HG03196 (cell line): Measurements from ENCODE around the gene KRTAP15-1.

Experiments
- ATAC-seq: cut with Tn5 transposase; IDR thresholded peaks from one replicate; pipeline ENCODE4 v1.9.1; 2021; ENCODE audit not compliant: unreplicated experiment

KRTAP15-1 gene, protein sequence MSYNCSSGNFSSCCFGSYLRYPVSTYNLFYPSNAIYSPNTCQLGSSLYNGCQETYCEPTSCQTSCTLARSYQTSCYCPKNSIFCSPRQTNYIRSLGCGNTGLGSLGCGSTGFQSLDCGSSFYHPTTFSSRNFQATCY

DNA sequence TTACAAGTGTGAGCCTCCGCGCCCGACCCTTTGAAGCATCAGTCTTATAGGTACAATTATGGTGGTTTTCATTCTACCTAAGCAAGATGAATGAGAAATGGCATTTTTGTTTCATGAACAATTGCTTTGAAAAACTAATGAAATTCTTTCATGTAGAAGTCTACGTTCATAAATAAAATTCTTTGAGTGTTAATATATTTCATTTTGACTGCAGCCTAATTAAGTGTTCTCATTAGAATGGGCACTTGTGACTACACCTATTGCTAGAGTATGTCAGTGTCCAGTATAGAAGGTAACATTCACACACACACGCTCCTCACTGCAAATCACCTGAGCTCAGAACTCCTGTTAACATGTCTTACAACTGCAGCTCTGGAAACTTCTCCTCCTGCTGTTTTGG is at the start of gene KRTAP15-1:
TSS of gene KRTAP15-1 (plus strand) at position 301 of the 400 bp plus-strand sequence. CDS start at position 354, 53 bp downstream.
- no peak for ATAC-seq

DNA sequence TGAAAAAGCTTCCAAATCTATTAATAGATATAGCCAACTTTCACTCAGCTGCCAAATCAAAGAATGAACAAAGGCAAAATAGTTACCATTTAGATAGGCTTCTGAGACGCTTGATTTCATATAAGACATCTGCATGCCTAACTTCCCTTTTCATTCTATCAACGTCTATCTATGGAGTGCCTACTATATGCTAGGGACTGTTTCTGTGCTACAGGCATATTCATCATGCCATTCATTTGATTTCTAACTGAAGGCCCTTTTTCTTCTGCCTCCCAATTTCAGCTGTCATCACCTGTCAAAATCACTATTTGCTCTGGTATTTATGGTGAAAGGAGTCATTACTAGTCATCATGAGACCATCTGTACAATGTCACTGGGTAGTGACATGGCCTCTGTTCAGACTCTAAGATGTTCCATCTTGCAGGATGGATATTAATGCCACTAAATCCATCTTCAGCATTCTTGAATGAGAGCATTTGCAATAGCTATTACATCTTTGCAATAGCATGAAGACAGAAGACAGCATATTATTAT is 48.5 kb upstream of the KRTAP15-1 start:
- ATAC-seq: no peak

DNA sequence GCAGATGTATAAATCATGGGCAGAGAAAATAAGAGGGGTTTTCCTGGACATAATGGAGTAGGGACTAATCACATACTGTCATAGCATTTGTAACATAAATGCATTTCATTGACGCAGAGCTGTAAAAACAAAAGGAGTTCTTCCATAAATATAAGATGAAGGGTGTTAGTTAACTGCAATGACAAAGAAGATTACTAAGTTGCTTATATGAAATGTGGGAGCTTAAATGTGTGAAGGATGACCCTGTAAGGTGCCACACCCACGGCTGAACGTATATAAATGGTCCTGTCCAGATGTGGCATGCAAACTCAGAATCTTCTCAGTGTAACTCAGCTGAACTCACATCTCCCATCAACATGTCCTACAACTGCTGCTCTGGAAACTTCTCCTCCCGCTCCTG is 44.3 kb upstream of the KRTAP15-1 start, which contains the start of gene KRTAP13-1:
TSS of gene KRTAP13-1 (plus strand) at position 301 of the 400 bp plus-strand sequence. CDS start at position 357, 56 bp downstream.
- no peak for ATAC-seq

DNA sequence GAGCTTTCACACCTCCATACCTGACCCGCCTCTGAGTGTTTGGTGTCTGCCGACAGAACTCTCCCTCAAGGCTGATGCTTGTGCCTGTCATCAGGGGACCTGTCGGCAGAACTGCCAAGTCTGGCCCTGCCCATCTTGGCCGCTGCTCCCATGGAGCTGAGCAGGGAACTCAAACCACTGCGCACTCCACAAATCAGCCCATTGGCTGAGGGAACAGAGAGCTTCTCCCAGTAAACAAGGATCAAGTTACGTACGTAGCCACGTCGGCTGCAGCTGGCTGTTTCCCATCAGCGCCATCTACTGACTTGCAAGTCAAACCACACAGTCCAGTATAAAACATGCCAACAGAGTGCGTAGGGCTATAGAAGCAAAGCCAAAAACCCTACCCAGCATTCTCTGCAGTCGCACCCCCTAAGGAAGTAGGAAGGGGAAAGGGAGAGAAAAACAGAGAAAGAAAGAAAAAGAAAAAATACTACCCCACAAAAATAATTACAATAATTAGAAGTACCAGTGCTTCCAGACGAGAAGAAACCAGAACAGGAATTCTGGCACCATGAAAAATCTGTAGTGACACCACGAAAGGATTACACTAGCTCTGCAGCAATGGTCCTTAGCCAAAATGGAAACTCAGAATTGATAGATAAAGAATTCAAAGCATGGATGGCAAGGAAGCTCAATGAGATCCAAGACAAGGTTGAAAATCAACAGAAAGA is 31.1 kb upstream of the KRTAP15-1 start:
- ATAC-seq: no peak

DNA sequence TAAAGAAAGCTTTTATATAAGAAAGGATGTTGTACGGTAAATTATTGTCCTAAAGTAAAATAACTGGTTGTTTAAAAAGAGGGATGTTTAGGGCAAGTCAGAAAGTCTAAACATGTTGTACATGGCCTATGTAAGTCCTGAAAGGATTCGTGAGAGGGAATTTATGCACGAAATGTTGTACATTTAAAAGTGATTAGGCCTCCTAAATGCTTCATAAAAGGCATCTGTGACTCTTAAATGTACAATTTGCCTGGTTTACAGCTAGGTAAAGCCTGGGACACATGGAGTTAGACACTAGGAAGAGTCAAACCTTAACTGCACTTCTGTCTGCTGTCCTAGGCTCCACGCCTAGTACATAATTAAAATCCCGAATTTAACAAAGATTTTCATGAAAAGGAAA is 24.1 kb upstream of the KRTAP15-1 start:
- ATAC-seq: no peak

DNA sequence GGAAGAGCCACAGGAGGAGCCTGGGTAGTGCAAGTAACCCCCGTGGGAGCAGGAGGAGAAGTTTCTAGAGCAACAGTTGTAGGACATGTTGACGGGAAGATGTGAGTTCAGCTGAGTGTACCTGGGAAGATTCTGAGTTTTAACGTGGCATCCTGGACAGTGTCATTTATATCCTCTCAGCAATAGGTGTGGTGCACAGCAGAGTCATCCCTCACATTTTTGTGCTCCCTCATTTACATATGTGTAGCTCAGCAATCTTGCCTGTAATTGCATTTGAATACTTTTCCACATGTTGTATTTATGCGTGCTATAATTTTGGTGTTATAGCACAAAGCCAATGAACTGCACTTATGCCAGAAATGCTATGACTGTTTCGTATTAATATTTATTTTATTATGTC is 14.2 kb upstream of the KRTAP15-1 start, which contains the start of gene KRTAP13-3:
TSS of gene KRTAP13-3 (minus strand) at position 101 of the 400 bp plus-strand sequence. CDS start at position 87, 14 bp downstream.
- ATAC-seq: no peak

DNA sequence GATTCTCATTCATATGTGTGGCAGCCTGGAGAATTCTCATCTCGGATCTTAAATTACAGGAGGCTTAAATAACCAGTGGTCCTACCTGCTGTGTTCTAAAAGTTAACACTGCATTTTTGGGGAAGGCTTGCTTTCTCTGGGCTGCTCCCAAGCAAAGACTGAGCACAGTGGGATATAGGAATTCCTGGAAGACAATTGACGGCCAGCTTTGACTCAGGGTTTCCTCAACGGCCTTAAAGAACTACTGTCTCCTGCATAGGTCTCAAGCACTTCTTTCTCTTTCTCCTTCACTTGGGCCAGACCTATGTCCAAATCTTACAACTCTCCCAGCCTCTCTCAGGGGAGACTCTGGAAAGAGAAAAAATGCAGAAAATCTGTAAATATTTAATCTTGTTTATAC is 13.3 kb upstream of the KRTAP15-1 start:
- ATAC-seq: no peak

DNA sequence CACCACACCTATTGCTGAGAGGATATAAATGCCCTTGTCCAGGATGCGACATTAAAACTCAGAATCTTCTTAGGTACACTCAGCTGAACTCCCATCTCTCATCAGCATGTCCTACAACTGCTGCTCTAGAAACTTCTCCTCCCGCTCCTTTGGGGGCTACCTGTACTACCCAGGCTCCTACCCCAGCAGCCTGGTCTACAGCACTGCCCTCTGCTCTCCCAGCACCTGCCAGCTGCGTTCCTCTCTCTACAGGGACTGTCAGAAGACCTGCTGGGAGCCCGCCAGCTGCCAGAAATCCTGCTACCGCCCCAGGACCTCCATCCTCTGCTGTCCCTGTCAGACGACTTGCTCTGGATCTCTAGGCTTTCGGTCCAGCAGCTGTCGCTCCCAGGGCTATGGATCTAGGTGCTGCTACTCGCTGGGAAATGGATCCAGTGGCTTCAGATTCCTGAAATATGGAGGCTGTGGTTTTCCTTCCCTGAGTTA is 9.9 kb upstream of the KRTAP15-1 start, which contains the start of gene KRTAP13-4:
TSS of gene KRTAP13-4 (plus strand) at position 51 of the 486 bp plus-strand sequence. CDS start at position 107, 56 bp downstream.
- no peak for ATAC-seq

DNA sequence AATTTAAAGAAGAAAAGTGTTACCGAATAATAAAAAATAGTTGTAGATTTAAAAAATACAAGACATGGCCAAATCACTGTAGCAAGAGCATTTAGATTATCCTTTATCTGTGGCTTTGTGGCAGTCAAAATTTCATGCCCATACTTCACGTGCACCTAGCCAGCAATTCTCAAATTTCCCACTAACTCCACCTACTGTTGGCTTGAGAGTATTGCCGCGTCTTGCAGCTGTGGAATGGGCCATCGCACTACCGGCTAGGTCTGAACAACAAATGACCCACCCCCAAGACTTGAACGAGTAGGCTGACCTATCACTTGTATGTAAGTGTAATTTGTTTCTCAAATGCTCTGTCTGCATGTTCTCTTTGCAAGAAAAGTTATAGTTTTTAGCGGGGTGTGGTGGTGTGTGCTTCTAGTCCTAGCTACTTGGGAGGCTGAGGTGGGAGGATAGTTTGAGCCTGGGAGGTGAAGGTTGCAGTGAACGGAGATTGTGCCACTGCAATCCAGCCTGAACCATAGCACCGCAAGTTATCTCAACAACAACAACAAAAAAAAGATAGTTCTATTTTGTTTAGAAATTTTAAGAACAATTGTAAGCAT is 5.9 kb upstream of the KRTAP15-1 start:
- no peak for ATAC-seq

DNA sequence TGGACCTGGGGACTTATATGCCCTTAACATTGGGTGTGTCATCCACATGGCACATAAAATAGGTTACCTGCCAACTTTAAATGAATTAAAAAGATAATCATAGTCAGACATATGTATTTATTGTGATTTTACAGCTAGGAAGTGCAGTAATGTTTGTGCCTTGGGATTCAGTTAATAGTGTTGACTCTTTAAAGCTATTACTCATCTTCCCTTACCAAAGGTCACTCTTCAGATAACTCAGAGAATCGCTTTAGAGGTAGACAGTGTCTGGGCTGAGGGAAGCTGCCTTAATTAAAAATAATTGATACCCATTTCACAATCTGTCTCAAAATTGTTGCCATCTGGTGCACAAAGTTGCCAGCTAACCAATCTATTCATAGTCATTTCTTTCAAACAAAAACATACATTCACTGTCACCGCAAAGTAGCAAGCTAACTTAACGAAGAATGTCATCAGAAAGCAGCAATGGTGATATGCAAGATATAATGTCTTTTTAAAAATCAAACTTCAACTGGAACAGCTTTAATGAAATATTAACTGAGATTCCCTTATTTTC is 3.0 kb upstream of the KRTAP15-1 start:
- no peak for ATAC-seq

DNA sequence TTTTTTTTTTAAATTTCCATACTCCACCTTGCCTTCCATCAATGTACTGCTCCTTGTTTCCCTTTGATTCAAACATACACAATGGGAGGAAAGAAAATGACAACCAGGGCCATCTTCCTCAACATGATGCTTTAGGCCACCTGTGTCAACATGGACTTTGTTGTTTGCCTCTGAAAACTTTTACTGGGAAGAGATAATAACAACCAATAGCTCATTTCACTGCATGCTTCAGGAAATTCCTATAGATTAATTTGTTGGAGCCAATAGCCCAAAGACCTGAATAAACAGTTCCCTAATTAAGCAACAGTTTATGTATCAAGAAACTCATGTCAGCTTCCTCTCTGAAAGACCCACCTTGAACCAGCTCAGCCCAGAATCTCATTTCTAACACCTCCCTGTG is 3.2 kb downstream of the KRTAP15-1 start:
- ATAC-seq: no peak

DNA sequence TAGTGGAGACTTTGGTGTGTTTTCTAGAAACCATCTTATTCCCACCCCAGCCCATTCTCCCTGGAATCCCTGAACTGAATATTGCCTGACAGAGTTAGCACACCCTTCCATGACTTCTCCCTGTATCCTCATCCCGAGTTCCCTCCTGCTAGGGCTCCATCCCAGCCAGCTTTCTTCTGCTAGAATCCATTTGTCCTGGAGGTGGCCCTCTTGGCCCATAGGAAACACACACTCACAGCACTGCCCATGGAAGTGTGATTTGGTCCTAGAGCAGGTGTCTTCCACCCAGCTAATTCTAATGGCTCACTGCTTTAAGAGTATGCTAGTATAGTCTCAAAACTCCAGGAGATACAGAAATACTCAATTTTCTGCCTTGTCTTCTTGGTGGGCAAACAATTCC is 4.1 kb downstream of the KRTAP15-1 start:
- ATAC-seq: no peak

DNA sequence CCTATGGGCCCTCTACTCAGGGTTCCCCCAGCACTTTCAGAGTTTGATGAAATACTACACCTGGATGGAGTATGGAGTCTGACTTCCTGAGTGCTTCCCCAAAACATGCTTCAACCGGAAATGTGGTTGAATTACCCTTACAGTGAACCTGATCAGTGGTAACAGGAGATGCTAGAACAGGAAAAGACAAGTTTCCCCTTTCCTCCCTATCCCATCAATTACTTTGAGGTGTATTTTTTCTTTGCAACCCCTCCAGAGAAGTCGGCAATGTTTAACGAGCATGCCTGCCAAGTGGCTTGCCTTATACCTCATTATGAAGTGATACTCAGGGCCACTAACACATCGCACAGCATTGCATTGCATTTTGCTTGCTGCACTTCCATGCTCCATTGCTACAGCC is 7.0 kb downstream of the KRTAP15-1 start:
- ATAC-seq: no peak

DNA sequence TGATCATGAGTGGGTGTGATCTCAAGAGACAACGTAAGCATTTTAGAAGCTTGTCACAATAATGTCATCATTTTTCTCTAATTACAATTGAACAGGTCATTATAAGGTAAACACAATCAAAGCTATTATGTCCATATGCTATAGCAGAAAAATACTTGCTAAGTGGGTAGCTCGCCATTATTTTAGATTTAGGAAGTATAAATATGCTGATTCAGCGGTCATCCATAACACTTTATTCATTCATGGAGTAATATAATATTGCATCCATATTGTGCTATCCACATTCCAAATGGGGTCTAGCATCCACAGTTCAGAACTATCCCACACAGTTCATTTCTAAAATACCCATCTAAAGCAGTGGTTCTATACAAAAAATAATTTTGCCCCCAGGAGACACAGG is 8.4 kb downstream of the KRTAP15-1 start:
- ATAC-seq: no peak

DNA sequence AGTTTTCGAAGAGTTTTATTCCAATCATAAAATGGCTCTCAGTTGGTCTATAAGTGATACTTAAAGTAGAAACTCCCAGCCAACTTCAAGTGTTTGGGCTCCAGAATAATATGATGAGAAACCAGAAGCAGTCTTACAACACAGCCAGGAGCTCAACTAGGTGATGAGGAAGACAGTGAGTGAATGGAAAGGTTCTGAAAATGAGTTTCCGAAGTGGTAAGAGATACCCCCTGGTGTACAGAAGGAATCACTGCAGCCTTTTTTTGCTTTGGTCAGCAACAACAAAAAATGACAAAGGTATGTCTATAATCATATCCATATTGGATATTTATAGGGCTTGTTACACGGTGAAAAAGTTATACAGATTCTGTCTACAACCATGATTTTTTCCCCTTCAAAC is 23.6 kb downstream of the KRTAP15-1 start:
- ATAC-seq: no peak

DNA sequence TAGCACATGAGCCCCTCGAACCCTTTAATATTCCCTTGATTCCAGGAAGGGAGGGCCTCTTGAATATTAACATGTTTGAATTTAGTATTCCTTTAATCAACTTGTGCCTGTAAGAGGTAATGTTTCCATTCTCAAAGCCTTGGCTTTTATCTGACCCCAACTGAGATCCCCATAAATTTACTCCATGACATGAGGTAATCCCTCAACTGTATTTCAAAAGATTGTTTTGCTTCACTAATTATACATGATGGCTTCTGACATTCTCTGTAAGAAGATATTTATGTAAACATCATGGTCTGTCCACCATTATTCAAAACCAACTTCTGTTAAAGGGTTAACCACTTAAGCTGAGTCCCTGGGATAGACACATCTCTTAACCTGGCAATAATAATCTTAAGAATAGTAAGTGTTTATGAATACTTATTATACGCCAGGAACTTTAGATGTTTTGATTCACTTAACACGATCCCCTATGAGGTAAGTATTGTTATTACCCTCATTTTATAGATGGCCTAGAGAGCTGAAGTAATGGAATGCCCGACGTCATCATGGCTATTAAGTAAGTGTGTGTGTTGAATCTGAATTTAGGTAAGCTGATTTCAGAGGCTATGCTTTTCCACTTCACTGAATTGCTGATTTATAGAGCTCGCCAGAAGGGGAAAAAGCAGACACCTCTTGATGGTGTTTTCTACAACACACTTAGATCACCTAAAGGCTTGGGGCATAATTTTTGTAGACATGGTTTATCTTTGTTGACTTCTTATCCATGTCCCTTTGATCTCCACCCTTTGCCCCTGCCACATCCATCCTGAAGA is 29.0 kb downstream of the KRTAP15-1 start:
- no peak for ATAC-seq

DNA sequence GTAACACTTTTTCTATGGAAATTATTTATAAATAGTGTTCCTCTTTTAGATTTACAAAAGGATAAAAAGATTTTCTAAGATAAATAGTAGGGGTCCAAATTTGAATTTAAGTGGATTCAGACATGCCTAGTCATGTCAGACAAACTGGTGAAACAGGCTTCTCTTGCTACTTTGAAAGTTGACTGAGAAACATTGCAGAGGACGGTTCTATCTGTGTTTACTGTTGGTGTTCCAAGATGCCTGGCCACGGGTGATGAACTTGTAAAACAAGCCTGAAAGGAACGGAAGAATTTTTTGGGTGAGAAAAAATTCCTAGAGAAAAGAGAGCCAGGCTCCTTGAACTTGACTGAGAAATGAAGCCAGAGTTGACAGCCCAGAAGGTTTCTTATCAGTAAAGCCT is 37.9 kb downstream of the KRTAP15-1 start:
- no peak for ATAC-seq

DNA sequence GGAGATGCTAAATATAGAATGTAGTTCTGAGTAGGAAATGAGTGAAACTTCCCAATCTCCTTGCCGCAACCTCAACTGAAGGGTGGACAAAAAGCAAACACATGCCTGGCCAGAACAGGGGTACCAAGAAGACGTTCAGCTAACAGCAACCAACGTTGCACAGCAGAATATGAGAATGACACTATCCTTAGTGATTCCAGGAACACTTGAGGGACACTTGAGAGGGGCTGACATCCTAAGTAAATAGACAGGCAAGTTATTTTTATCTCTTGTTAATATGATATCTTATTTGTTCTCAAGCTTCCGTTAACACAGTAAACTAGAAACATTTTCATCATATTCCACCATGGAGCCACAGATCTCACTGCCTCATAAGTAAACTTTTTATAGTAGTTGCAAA is 39.2 kb downstream of the KRTAP15-1 start:
- no peak for ATAC-seq

DNA sequence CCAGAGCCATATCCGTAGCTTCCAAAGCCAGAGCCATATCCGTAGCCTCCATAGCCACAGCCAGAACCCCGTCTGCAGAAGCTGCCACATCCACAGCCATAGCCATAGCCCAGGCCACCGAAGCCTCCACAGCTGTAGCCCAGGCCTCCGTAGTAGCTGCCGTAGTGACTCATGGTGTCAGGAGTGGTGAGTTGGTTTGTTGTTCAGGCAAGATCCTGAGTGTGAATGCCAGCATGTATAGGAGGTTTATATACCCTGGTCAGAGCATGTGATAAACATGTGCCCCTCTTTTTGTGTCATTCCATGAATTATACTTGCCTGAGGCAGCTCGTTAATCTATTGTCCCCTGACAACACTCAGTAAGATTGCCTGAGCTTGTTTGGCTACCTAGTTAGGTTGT is 40.1 kb downstream of the KRTAP15-1 start, which contains the start of gene KRTAP19-1:
TSS of gene KRTAP19-1 (minus strand) at position 223 of the 400 bp plus-strand sequence. CDS start at position 173, 50 bp downstream.
- no peak for ATAC-seq

DNA sequence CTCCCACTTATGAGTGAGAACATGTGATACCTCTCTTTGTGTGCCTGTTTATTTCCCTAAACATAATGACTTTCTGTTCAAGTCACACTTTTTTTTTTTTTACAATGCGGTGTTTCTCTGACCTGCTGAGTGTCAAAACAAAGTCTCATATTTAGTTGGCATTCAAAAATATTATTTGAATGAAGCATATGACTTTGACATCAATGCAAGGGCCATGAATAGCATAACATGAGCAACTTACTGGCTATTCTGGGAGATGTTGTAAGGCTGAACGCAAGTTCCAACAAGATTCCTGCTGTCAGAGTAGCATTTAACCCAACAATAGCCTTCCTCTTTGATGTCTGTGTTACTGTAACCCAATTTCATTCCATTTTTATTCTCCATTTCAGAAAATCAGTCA is 42.1 kb downstream of the KRTAP15-1 start:
- no peak for ATAC-seq
